ENCODE data around the gene RENBP. TPM values are rescaled to one million over a fixed set of nuclear protein-coding genes. Genes with fewer than 3 reads are reported as not detected.

The RENBP gene
- total and polyA plus RNA-seq, 4 donors, result 1.0 to 7.9 (median 7.0) TPM

DNA sequence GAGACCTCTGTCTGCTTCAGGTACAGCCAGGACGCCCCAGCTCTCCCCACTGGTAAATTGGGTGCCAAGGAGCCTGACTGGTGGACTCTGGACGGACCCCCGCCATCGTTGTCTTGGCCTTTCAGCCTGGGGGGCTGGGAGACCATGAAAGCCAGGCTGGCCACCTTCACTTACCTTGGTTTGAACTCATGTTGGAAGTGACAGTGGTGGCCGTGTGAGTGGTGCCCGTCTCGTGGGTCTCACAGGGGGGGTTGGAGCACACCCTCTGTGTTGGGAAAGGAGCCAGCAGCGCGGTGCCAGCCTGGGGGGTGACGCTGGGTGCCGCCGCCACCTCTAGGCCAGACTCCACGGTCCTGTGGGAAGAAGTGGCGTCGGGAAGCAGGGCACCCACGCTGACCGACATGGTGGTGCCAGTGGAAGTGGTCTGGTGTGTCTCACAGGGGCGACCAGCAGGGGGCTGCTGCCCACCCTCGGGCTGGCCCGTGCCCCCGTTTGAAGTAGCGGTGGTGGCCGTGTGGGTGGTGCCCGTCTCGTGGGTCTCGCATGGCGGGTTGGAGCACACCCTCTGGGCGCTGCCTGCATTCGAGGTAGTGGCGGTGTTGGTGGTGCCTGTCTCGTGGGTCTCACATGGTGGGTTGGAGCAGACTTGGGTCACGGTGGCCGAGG is 9.6 kb upstream of the RENBP start:
- no peak for DNase-seq (ENCODE audit: low spot score)
- peaks cover 0 to 5% (median 0%) of the 10 kb centered on the region in 4 donors for H3K4me1 ChIP-seq (ENCODE audit: control insufficient read depth in 4 of 4, insufficient read depth in 4 of 4, low read length in 3 of 4)
- TF ChIP-seq RAD21 (IDR thresholded peaks at IDR 0.05), result no peak
- TF ChIP-seq JUND (IDR thresholded peaks at IDR 0.05), result no peak
- no peak for TF ChIP-seq TAF1 (conservative IDR thresholded peaks at IDR 0.05)
- TF ChIP-seq, protein P1, sequence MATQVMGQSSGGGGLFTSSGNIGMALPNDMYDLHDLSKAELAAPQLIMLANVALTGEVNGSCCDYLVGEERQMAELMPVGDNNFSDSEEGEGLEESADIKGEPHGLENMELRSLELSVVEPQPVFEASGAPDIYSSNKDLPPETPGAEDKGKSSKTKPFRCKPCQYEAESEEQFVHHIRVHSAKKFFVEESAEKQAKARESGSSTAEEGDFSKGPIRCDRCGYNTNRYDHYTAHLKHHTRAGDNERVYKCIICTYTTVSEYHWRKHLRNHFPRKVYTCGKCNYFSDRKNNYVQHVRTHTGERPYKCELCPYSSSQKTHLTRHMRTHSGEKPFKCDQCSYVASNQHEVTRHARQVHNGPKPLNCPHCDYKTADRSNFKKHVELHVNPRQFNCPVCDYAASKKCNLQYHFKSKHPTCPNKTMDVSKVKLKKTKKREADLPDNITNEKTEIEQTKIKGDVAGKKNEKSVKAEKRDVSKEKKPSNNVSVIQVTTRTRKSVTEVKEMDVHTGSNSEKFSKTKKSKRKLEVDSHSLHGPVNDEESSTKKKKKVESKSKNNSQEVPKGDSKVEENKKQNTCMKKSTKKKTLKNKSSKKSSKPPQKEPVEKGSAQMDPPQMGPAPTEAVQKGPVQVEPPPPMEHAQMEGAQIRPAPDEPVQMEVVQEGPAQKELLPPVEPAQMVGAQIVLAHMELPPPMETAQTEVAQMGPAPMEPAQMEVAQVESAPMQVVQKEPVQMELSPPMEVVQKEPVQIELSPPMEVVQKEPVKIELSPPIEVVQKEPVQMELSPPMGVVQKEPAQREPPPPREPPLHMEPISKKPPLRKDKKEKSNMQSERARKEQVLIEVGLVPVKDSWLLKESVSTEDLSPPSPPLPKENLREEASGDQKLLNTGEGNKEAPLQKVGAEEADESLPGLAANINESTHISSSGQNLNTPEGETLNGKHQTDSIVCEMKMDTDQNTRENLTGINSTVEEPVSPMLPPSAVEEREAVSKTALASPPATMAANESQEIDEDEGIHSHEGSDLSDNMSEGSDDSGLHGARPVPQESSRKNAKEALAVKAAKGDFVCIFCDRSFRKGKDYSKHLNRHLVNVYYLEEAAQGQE (IDR thresholded peaks at IDR 0.05), result no peak
- TF ChIP-seq NR2F2 (IDR thresholded peaks at IDR 0.05), result no peak
- no peak for TF ChIP-seq HNF4G (IDR thresholded peaks at IDR 0.05)
- no peak for TF ChIP-seq HNF4A (conservative IDR thresholded peaks at IDR 0.05)
- TF ChIP-seq GABPA (IDR thresholded peaks at IDR 0.05 in 1 of 2, conservative IDR thresholded peaks at IDR 0.05 in 1 of 2), result no peak
- TF ChIP-seq, protein P2, sequence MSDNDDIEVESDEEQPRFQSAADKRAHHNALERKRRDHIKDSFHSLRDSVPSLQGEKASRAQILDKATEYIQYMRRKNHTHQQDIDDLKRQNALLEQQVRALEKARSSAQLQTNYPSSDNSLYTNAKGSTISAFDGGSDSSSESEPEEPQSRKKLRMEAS (IDR thresholded peaks at IDR 0.05), result no peak
- no peak for TF ChIP-seq SP1 (IDR thresholded peaks at IDR 0.05)
- TF ChIP-seq FOXA1 (IDR thresholded peaks at IDR 0.05), result no peak
- TF ChIP-seq, protein P3, sequence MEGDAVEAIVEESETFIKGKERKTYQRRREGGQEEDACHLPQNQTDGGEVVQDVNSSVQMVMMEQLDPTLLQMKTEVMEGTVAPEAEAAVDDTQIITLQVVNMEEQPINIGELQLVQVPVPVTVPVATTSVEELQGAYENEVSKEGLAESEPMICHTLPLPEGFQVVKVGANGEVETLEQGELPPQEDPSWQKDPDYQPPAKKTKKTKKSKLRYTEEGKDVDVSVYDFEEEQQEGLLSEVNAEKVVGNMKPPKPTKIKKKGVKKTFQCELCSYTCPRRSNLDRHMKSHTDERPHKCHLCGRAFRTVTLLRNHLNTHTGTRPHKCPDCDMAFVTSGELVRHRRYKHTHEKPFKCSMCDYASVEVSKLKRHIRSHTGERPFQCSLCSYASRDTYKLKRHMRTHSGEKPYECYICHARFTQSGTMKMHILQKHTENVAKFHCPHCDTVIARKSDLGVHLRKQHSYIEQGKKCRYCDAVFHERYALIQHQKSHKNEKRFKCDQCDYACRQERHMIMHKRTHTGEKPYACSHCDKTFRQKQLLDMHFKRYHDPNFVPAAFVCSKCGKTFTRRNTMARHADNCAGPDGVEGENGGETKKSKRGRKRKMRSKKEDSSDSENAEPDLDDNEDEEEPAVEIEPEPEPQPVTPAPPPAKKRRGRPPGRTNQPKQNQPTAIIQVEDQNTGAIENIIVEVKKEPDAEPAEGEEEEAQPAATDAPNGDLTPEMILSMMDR (IDR thresholded peaks at IDR 0.05; ENCODE audit: low read depth, low read length, missing input control), result no peak
- TF ChIP-seq EGR1 (IDR thresholded peaks at IDR 0.05; ENCODE audit: low read depth in 2 of 2), result no peak
- TF ChIP-seq, protein P4, sequence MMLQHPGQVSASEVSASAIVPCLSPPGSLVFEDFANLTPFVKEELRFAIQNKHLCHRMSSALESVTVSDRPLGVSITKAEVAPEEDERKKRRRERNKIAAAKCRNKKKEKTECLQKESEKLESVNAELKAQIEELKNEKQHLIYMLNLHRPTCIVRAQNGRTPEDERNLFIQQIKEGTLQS (IDR thresholded peaks at IDR 0.05), result no peak
- H3K9me3 ChIP-seq (ENCODE audit: control insufficient read depth in 4 of 4, low read length in 3 of 4), result no peaks in the 10 kb centered on the region
- no peak overlapping the region for H3K4me3 ChIP-seq (ENCODE audit: low read depth in 1 of 3, low read length in 3 of 3)
- H3K27me3 ChIP-seq (ENCODE audit: control insufficient read depth in 4 of 4, insufficient read depth in 4 of 4, low read length in 3 of 4), result no peaks in the 10 kb centered on the region
- H3K27ac ChIP-seq (ENCODE audit: low read depth in 1 of 2, low read length in 2 of 2), result no peak overlapping the region
- WGBS, result 88% methylated on average over 33 of the region's 33 CpGs
- H3K36me3 ChIP-seq (ENCODE audit: control insufficient read depth in 4 of 4, insufficient read depth in 3 of 4, low read depth in 1 of 4, low read length in 3 of 4), result peaks cover 23 to 92% (median 35%) of the 10 kb centered on the region in 4 donors
- no peak overlapping the region for H3K9ac ChIP-seq (ENCODE audit: low read depth in 1 of 2, low read length in 2 of 2)

DNA sequence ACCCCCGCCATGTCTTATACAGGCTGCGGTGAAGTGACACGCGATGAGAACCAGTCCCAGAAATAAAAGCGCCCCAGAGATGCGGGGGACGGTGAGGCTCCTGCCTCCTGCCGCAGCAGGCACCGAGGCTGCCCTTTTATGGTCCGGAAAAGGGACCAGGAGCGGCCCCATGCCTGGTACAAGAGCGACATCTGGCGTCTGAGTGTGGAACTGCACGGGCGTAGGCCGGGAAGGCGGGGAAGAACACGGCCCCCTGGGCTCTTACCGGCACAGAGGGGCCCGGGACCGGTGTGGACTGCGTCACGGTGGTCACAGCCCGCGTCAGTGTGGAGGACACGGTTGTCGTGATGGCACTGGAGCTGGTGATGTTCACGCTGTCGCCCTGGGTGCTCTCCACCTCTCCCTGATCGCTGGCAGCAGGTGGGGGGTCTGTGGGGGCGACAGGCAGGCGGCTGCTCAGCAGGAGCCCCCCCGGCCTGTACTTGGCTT is 8.9 kb upstream of the RENBP start:
- WGBS, result 37% methylated on average over 33 of the region's 33 CpGs

More for the DNA sequence above, 8.9 kb upstream of the RENBP start:
- Histone ChIP-seq H3K36me3 (ENCODE audit: control insufficient read depth in 4 of 4, insufficient read depth in 3 of 4, low read depth in 1 of 4, low read length in 3 of 4) (peaks cover 19 to 85% (median 31%) of the 10 kb centered on the region in 4 donors), H3K4me3 (ENCODE audit: low read depth in 1 of 3, low read length in 3 of 3) (no peak overlapping the region), H3K27ac (ENCODE audit: low read depth in 1 of 2, low read length in 2 of 2) (no peak overlapping the region), H3K27me3 (ENCODE audit: control insufficient read depth in 4 of 4, insufficient read depth in 4 of 4, low read length in 3 of 4) (no peaks in the 10 kb centered on the region), H3K9me3 (ENCODE audit: control insufficient read depth in 4 of 4, low read length in 3 of 4) (no peaks in the 10 kb centered on the region), H3K4me1 (ENCODE audit: control insufficient read depth in 4 of 4, insufficient read depth in 4 of 4, low read length in 3 of 4) (peaks cover 0 to 5% (median 0%) of the 10 kb centered on the region in 4 donors), H3K9ac (ENCODE audit: low read depth in 1 of 2, low read length in 2 of 2) (no peak overlapping the region)
- TF ChIP-seq, protein P5, sequence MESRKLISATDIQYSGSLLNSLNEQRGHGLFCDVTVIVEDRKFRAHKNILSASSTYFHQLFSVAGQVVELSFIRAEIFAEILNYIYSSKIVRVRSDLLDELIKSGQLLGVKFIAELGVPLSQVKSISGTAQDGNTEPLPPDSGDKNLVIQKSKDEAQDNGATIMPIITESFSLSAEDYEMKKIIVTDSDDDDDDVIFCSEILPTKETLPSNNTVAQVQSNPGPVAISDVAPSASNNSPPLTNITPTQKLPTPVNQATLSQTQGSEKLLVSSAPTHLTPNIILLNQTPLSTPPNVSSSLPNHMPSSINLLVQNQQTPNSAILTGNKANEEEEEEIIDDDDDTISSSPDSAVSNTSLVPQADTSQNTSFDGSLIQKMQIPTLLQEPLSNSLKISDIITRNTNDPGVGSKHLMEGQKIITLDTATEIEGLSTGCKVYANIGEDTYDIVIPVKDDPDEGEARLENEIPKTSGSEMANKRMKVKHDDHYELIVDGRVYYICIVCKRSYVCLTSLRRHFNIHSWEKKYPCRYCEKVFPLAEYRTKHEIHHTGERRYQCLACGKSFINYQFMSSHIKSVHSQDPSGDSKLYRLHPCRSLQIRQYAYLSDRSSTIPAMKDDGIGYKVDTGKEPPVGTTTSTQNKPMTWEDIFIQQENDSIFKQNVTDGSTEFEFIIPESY (IDR thresholded peaks at IDR 0.05), result no peak
- TF ChIP-seq, protein P3 (IDR thresholded peaks at IDR 0.05; ENCODE audit: low read depth, low read length, missing input control), result peak; percentile 93
- TF ChIP-seq RAD21 (IDR thresholded peaks at IDR 0.05), result peak; percentile 78 to 94
- peak; percentile 81 for DNase-seq (ENCODE audit: low spot score)

Data from liver (tissue), 9 donors.